ENCODE data around the gene SLC39A8. TPM values are rescaled to one million over a fixed set of nuclear protein-coding genes. Genes with fewer than 3 reads are reported as not detected.
A peak's percentile ranks its signal among the peaks of the same experiment; 100 is the strongest.

Gene SLC39A8
- polyA plus RNA-seq (2013), result 86.0 TPM

- H3K27me3 ChIP-seq (replicated peaks in 2 of 5; ENCODE audit: control insufficient read depth in 4 of 5, insufficient read depth in 5 of 5, low read length in 4 of 5), result no peaks in the 10 kb centered on the region
- peak within 1 kb of the TSS; percentile 84 to 97 (median 90) for H3K4me3 ChIP-seq (ENCODE audit: control insufficient read depth in 1 of 7, extremely low read depth in 1 of 7, insufficient read depth in 4 of 7, low read depth in 2 of 7, low read length in 6 of 7)
- peaks cover 0 to 2% (median 0%) of the 10 kb centered on the region in 4 experiments for H3K36me3 ChIP-seq (ENCODE audit: control insufficient read depth in 4 of 4, insufficient read depth in 4 of 4, low read length in 3 of 4)
- peak; percentile 92 to 96 (median 95) for DNase-seq
- H3K9me3 ChIP-seq (ENCODE audit: control extremely low read depth in 1 of 5, control insufficient read depth in 4 of 5, insufficient read depth in 2 of 5, low read depth in 1 of 5, low read length in 4 of 5), result no peaks in the 10 kb centered on the region
- ChIA-PET CTCF (interaction anchor here (0.7 to 1.3 kb wide), 3 partner anchors 18 to 87 kb away, joined by 3 to 4 read pairs (median 3); no protein-coding TSS in a partner anchor), POLR2A (interaction anchor here (0.7 to 1.7 kb wide), 2 partner anchors 157 to 998 kb away, joined by 3 to 4 read pairs; partner anchors contain the start of genes NFKB1 and PPP3CA)
- H3K4me1 ChIP-seq (ENCODE audit: control extremely low read depth in 1 of 4, control insufficient read depth in 4 of 4, insufficient read depth in 4 of 4, low read length in 3 of 4), result peaks cover 24 to 53% (median 37%) of the 10 kb centered on the region in 4 experiments
- H3K27ac ChIP-seq (ENCODE audit: insufficient read depth in 1 of 2, low read depth in 1 of 2, low read length in 2 of 2, poor library complexity in 1 of 2, severe bottlenecking in 2 of 2), result peak within 1 kb of the TSS; percentile 93 to 94
- WGBS (ENCODE audit: insufficient coverage), result 0% methylated on average over 33 of the region's 54 CpGs
These were observed at the start of gene SLC39A8 for GRCh38 chr4:102344954-102345794. SLC39A8 (minus strand) TSS chr4:102345482; CDS start chr4:102344662, 820 bp downstream.

DNA sequence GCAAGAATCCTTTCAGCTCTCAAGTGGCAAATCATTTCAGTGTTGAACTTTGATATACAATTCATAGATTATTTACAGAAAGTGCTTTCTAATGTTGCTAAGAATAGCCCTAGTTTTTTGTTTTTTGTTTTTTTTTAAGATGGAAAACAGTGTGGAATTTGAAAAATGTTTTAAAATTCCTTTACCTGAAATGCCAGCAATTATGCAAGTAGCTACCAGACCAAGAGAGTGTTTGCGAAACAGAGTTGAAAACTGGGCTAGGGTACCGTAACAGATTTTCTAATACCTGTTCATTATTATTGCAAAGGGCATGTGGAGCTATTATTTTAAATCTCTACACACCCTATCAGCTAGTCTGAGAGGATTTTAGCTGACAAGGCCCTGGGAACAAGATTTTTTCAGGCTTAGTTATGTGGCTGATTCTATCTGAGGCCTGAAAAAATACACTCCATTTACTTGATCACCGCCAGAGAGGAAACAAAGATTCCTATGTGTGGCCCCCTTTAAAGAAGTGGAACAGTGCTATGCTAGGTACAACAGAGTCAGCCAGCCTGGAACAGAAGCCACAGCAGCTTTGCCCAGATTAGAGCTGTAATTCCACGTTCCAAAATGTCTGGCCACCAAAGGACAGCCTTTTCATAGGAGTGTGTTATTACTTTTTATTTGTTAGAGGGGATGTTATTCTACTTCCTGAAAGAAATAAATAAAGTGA, 46.9 kb upstream of the SLC39A8 start:
- Histone ChIP-seq H3K36me3 (ENCODE audit: control insufficient read depth in 4 of 4, insufficient read depth in 4 of 4, low read length in 3 of 4) (no peaks in the 10 kb centered on the region), H3K27me3 (replicated peaks in 2 of 5; ENCODE audit: control insufficient read depth in 4 of 5, insufficient read depth in 5 of 5, low read length in 4 of 5) (no peaks in the 10 kb centered on the region), H3K4me1 (ENCODE audit: control extremely low read depth in 1 of 4, control insufficient read depth in 4 of 4, insufficient read depth in 4 of 4, low read length in 3 of 4) (peaks cover 0 to 6% (median 0%) of the 10 kb centered on the region in 4 experiments), H3K4me3 (ENCODE audit: control insufficient read depth in 1 of 7, extremely low read depth in 1 of 7, insufficient read depth in 4 of 7, low read depth in 2 of 7, low read length in 6 of 7) (no peak overlapping the region), H3K9me3 (ENCODE audit: control extremely low read depth in 1 of 5, control insufficient read depth in 4 of 5, insufficient read depth in 2 of 5, low read depth in 1 of 5, low read length in 4 of 5) (no peaks in the 10 kb centered on the region), H3K27ac (ENCODE audit: insufficient read depth in 1 of 2, low read depth in 1 of 2, low read length in 2 of 2, poor library complexity in 1 of 2, severe bottlenecking in 2 of 2) (no peak overlapping the region)
- WGBS (ENCODE audit: insufficient coverage), result 100% methylated on average over 2 of the region's 4 CpGs
- ChIA-PET CTCF (interaction anchor here (1.1 kb wide), 1 partner anchor 38 kb away, joined by 3 read pairs; no protein-coding TSS in a partner anchor), POLR2A (interaction anchor here (0.8 kb wide), 1 partner anchor 435 kb away, joined by 3 read pairs; the partner anchor contains the start of gene UBE2D3)
- no peak for DNase-seq

DNA sequence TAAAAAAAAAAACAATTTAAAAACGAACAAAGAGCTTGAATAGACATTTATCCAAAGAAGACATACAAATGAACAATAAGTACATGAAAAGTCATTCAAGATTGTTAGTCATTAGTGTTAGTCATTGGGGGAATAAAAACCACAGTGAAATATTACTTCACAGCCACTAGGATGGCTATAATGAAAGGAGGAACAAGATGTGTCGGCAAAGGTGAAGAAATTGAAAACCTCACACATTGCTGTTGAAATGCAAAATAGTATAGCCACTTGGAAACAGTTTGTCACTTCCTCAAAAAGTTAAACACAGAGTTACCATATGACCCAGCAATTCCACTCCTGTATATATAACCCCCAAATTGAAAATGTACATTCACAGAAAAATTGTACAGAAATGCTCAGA, 45.2 kb upstream of the SLC39A8 start:
- H3K27me3 ChIP-seq (replicated peaks in 2 of 5; ENCODE audit: control insufficient read depth in 4 of 5, insufficient read depth in 5 of 5, low read length in 4 of 5), result no peaks in the 10 kb centered on the region
- DNase-seq, result peak; percentile 45 to 92 (median 89)
- H3K4me1 ChIP-seq (ENCODE audit: control extremely low read depth in 1 of 4, control insufficient read depth in 4 of 4, insufficient read depth in 4 of 4, low read length in 3 of 4), result peaks cover 0 to 6% (median 0%) of the 10 kb centered on the region in 4 experiments
- POLR2A ChIA-PET, result no interaction called here
- no peaks in the 10 kb centered on the region for H3K36me3 ChIP-seq (ENCODE audit: control insufficient read depth in 4 of 4, insufficient read depth in 4 of 4, low read length in 3 of 4)
- H3K4me3 ChIP-seq (ENCODE audit: control insufficient read depth in 1 of 7, extremely low read depth in 1 of 7, insufficient read depth in 4 of 7, low read depth in 2 of 7, low read length in 6 of 7), result no peak overlapping the region
- CTCF ChIA-PET, result no interaction called here
- no peak overlapping the region for H3K27ac ChIP-seq (ENCODE audit: insufficient read depth in 1 of 2, low read depth in 1 of 2, low read length in 2 of 2, poor library complexity in 1 of 2, severe bottlenecking in 2 of 2)
- no peaks in the 10 kb centered on the region for H3K9me3 ChIP-seq (ENCODE audit: control extremely low read depth in 1 of 5, control insufficient read depth in 4 of 5, insufficient read depth in 2 of 5, low read depth in 1 of 5, low read length in 4 of 5)
- no CpG with 5 or more reads among the region's 2 CpGs for WGBS (ENCODE audit: insufficient coverage)

GRCh38 chr4:102388611-102389010, 43.3 kb upstream of the SLC39A8 start:
- no peak overlapping the region for H3K4me3 ChIP-seq (ENCODE audit: control insufficient read depth in 1 of 7, extremely low read depth in 1 of 7, insufficient read depth in 4 of 7, low read depth in 2 of 7, low read length in 6 of 7)
- H3K9me3 ChIP-seq (ENCODE audit: control extremely low read depth in 1 of 5, control insufficient read depth in 4 of 5, insufficient read depth in 2 of 5, low read depth in 1 of 5, low read length in 4 of 5), result no peaks in the 10 kb centered on the region
- no peaks in the 10 kb centered on the region for H3K27me3 ChIP-seq (replicated peaks in 2 of 5; ENCODE audit: control insufficient read depth in 4 of 5, insufficient read depth in 5 of 5, low read length in 4 of 5)
- H3K27ac ChIP-seq (ENCODE audit: insufficient read depth in 1 of 2, low read depth in 1 of 2, low read length in 2 of 2, poor library complexity in 1 of 2, severe bottlenecking in 2 of 2), result no peak overlapping the region
- H3K36me3 ChIP-seq (ENCODE audit: control insufficient read depth in 4 of 4, insufficient read depth in 4 of 4, low read length in 3 of 4), result no peaks in the 10 kb centered on the region
- DNase-seq, result no peak
- POLR2A ChIA-PET, result no interaction called here
- H3K4me1 ChIP-seq (ENCODE audit: control extremely low read depth in 1 of 4, control insufficient read depth in 4 of 4, insufficient read depth in 4 of 4, low read length in 3 of 4), result peaks cover 0 to 6% (median 0%) of the 10 kb centered on the region in 4 experiments
- CTCF ChIA-PET, result no interaction called here

GRCh38 chr4:102387552-102388150, 42.4 kb upstream of the SLC39A8 start:
- peaks cover 0 to 6% (median 0%) of the 10 kb centered on the region in 4 experiments for H3K4me1 ChIP-seq (ENCODE audit: control extremely low read depth in 1 of 4, control insufficient read depth in 4 of 4, insufficient read depth in 4 of 4, low read length in 3 of 4)
- no peak overlapping the region for H3K27ac ChIP-seq (ENCODE audit: insufficient read depth in 1 of 2, low read depth in 1 of 2, low read length in 2 of 2, poor library complexity in 1 of 2, severe bottlenecking in 2 of 2)
- CTCF ChIA-PET, result no interaction called here
- no peak overlapping the region for H3K4me3 ChIP-seq (ENCODE audit: control insufficient read depth in 1 of 7, extremely low read depth in 1 of 7, insufficient read depth in 4 of 7, low read depth in 2 of 7, low read length in 6 of 7)
- WGBS (ENCODE audit: insufficient coverage), result 50% methylated on average over 2 of the region's 2 CpGs
- H3K27me3 ChIP-seq (replicated peaks in 2 of 5; ENCODE audit: control insufficient read depth in 4 of 5, insufficient read depth in 5 of 5, low read length in 4 of 5), result no peaks in the 10 kb centered on the region
- POLR2A ChIA-PET, result no interaction called here
- no peak for DNase-seq
- no peaks in the 10 kb centered on the region for H3K9me3 ChIP-seq (ENCODE audit: control extremely low read depth in 1 of 5, control insufficient read depth in 4 of 5, insufficient read depth in 2 of 5, low read depth in 1 of 5, low read length in 4 of 5)
- H3K36me3 ChIP-seq (ENCODE audit: control insufficient read depth in 4 of 4, insufficient read depth in 4 of 4, low read length in 3 of 4), result no peaks in the 10 kb centered on the region

DNA sequence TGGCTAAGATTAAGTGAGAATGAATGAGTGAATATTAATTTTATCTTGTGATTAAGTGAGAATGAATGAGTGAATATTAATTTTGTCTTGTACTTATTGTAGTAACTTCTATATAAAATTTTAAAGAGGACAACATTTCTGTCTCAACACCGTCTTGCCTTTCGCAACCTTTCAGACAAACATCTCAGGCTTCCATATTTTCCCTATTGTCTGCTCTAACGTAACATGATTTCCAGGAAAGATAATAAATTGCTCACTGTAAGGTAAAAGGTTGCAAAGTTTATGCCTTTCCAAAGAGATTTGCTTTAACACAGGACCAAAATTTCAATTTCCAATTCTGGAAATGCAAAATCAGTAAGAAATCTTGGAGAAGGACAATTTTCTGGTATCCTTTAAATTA, 41.7 kb upstream of the SLC39A8 start:
- CTCF ChIA-PET, result no interaction called here
- DNase-seq, result no peak

More for the DNA sequence above, 41.7 kb upstream of the SLC39A8 start:
- no CpG with 5 or more reads among the region's 3 CpGs for WGBS (ENCODE audit: insufficient coverage)
- Histone ChIP-seq H3K27ac (ENCODE audit: insufficient read depth in 1 of 2, low read depth in 1 of 2, low read length in 2 of 2, poor library complexity in 1 of 2, severe bottlenecking in 2 of 2) (no peak overlapping the region), H3K27me3 (replicated peaks in 2 of 5; ENCODE audit: control insufficient read depth in 4 of 5, insufficient read depth in 5 of 5, low read length in 4 of 5) (no peaks in the 10 kb centered on the region), H3K9me3 (ENCODE audit: control extremely low read depth in 1 of 5, control insufficient read depth in 4 of 5, insufficient read depth in 2 of 5, low read depth in 1 of 5, low read length in 4 of 5) (no peaks in the 10 kb centered on the region), H3K36me3 (ENCODE audit: control insufficient read depth in 4 of 4, insufficient read depth in 4 of 4, low read length in 3 of 4) (no peaks in the 10 kb centered on the region), H3K4me3 (ENCODE audit: control insufficient read depth in 1 of 7, extremely low read depth in 1 of 7, insufficient read depth in 4 of 7, low read depth in 2 of 7, low read length in 6 of 7) (no peak overlapping the region), H3K4me1 (ENCODE audit: control extremely low read depth in 1 of 4, control insufficient read depth in 4 of 4, insufficient read depth in 4 of 4, low read length in 3 of 4) (peaks cover 0 to 6% (median 0%) of the 10 kb centered on the region in 4 experiments)
- POLR2A ChIA-PET, result no interaction called here
